MCF 10A (cell line): ENCODE data around the gene DPP6. TPM values are rescaled to one million over a fixed set of nuclear protein-coding genes. Genes with fewer than 3 reads are reported as not detected.

Source experiments
- BruUV-seq: library from RNA; stranded (reverse); fragments of 400-500 nt; replicated peaks from 2 replicates; lab custom pipeline; 2021; lab: Mats Ljungman, UMichigan
- CTCF ChIA-PET: fragments of 300-600 bp; sonication (Branson Sonifier 250); formaldehyde crosslinking; extraction: SDS; loops from one replicate; lab custom pipeline; 2021; ENCODE audit warnings: antibody characterized with exemption, inconsistent platforms; lab: Yijun Ruan, JAX
- POLR2A ChIA-PET: fragments of 300-600, 350-650 bp; sonication (Branson Sonifier 250); formaldehyde crosslinking; extraction: SDS; loops from one replicate; lab custom pipeline; 2020; ENCODE audit warnings: antibody characterized with exemption, inconsistent platforms; lab: Yijun Ruan, JAX
- DNase-seq: peaks from one replicate; pipeline ENCODE4 v3.0.0-alpha.2; 2018; ENCODE audit not compliant: unreplicated experiment
- H3K27ac Mint-ChIP-seq: one replicate; pipeline ENCODE4 v1.8.0; 2022; ENCODE audit warnings: mild to moderate bottlenecking, low read depth, mixed read lengths; ENCODE audit not compliant: unreplicated experiment
- H3K27me3 Mint-ChIP-seq: one replicate; pipeline ENCODE4 v1.8.0; 2022; ENCODE audit warnings: mixed read lengths; ENCODE audit not compliant: insufficient read depth, unreplicated experiment
- H3K36me3 Mint-ChIP-seq: one replicate; pipeline ENCODE4 v1.8.0; 2022; ENCODE audit warnings: mild to moderate bottlenecking, moderate library complexity, mixed read lengths; ENCODE audit not compliant: insufficient read depth, unreplicated experiment
- H3K4me1 Mint-ChIP-seq: one replicate; pipeline ENCODE4 v1.8.0; 2022; ENCODE audit warnings: mixed read lengths; ENCODE audit not compliant: insufficient read depth, unreplicated experiment
- H3K4me3 Mint-ChIP-seq: one replicate; pipeline ENCODE4 v1.8.0; 2022; ENCODE audit warnings: mild to moderate bottlenecking, moderate library complexity, mixed read lengths; ENCODE audit not compliant: unreplicated experiment
- H3K9me3 Mint-ChIP-seq: one replicate; pipeline ENCODE4 v1.8.0; 2022; ENCODE audit warnings: mixed read lengths; ENCODE audit not compliant: unreplicated experiment
- intact Hi-C: fragments of 100-400 bp; cut with micrococcal nuclease; formaldehyde crosslinking; loops from 2 replicates; pipeline ENCODE4 v1.14.1; 2022
- total RNA-seq: library from RNA; stranded (reverse); gene quantifications from 2 replicates; pipeline ENCODE4 v1.2.3, GENCODE V29; 2022
- TF ChIP-seq, protein P1 (sequence below): fragments of 200-600 bp; IDR thresholded peaks from one replicate; pipeline ENCODE4 v1.8.0; 2022; ENCODE audit warnings: antibody characterized with exemption, mild to moderate bottlenecking; ENCODE audit not compliant: unreplicated experiment

The DPP6 gene
- total RNA-seq, 1 experiment from 2014 or later = not detected

DNA sequence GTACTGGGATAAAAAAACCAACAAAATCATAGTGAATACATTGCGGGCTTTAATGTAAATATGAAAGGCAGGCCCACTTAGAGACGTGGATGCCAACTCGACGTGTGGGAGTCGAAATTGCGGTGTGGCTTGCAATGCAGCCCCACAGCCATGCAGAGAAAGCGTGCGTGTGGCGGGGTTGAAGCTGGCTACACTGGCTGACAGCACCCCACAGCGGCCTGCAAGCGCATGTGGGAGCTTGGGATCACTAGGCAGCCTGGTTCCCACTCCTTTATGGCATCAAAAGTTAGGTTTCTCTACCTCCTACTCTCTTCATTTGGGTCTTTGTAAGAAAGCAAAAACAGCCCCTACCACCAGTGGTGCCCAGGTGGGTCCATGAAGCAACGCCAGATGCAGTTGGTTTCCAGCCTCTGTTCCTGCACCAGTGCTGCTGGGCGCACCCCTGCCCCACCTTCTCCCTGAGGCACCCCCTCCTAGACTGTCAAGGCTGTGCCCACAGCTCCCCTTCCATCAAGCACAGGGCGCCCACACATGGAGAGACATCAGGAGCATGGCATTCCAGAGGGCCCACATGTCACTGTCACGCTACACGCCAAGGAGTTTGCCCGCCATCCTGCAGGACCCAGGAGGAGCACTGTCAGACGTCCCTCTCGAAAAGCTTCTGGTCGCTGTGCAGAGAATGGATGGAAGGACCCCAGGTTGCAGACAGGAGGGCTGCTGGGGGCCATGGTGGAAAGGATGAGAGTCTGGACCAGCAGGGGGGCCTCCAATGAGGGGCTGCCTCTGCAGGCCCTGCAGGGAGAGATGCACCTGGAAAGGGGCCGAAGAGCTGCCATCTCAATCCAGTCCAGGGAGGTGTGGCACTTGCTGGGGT lies 807.8 kb downstream of the DPP6 start:
- no TSS peak for BruUV-seq
- CTCF ChIA-PET = no interaction called here
- no peaks in the 10 kb centered on the region for H3K36me3 Mint-ChIP-seq

DNA sequence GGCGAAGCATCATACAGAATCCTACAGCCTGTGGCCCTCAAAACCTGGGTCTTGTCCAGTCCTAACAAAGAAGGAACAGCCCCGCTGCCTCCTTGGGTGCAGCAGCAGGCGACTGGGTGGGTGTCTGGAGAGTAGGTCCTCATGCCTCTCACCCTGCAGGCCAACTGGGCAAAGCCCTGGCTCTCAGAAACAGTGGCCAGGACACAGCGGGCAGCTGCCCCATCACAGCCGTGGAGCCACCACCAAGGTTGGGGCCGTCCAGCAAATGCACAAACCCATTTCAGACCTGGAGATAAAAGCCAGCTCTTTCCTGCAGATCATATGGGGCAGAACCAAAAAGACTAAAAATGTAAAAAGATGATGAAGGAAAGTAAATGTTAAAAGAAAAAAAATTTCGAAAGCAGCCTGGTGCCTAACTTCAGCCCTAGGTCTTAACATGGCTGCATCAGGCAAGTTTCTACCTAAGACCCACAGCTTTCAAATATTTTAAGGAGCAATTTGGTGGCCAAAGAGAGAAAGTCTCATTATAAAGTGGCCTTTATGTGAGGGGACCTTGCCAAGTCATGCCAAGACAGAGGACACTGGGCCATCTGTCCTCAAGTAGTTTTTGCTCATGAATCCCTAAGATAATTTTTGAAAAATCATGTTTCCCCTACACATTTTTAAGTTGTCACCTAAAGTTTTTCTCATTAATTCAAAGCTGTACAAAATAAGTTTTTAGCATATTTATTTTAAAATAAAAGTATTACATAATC lies 808.6 kb downstream of the DPP6 start:
- BruUV-seq = no TSS peak
- no peaks in the 10 kb centered on the region for H3K36me3 Mint-ChIP-seq
- H3K9me3 Mint-ChIP-seq = no peaks in the 10 kb centered on the region
- intact Hi-C loops = no loop called here
- no peaks in the 10 kb centered on the region for H3K4me1 Mint-ChIP-seq
- DNase-seq = no peak
- no peak overlapping the region for H3K27ac Mint-ChIP-seq
- H3K27me3 Mint-ChIP-seq = peaks cover 12% of the 10 kb centered on the region
- CTCF ChIA-PET = no interaction called here
- POLR2A ChIA-PET = no interaction called here
- TF ChIP-seq, protein P1, sequence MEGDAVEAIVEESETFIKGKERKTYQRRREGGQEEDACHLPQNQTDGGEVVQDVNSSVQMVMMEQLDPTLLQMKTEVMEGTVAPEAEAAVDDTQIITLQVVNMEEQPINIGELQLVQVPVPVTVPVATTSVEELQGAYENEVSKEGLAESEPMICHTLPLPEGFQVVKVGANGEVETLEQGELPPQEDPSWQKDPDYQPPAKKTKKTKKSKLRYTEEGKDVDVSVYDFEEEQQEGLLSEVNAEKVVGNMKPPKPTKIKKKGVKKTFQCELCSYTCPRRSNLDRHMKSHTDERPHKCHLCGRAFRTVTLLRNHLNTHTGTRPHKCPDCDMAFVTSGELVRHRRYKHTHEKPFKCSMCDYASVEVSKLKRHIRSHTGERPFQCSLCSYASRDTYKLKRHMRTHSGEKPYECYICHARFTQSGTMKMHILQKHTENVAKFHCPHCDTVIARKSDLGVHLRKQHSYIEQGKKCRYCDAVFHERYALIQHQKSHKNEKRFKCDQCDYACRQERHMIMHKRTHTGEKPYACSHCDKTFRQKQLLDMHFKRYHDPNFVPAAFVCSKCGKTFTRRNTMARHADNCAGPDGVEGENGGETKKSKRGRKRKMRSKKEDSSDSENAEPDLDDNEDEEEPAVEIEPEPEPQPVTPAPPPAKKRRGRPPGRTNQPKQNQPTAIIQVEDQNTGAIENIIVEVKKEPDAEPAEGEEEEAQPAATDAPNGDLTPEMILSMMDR = no peak
- no peak overlapping the region for H3K4me3 Mint-ChIP-seq

More for the DNA sequence above, 807.8 kb downstream of the DPP6 start:
- POLR2A ChIA-PET = no interaction called here
- DNase-seq = no peak
- intact Hi-C loops = no loop called here
- Mint-ChIP-seq H3K9me3 (no peaks in the 10 kb centered on the region), H3K27me3 (peaks cover 5% of the 10 kb centered on the region), H3K4me3 (no peak overlapping the region), H3K27ac (no peak overlapping the region), H3K4me1 (no peaks in the 10 kb centered on the region)
- TF ChIP-seq, protein P1 = no peak

DNA sequence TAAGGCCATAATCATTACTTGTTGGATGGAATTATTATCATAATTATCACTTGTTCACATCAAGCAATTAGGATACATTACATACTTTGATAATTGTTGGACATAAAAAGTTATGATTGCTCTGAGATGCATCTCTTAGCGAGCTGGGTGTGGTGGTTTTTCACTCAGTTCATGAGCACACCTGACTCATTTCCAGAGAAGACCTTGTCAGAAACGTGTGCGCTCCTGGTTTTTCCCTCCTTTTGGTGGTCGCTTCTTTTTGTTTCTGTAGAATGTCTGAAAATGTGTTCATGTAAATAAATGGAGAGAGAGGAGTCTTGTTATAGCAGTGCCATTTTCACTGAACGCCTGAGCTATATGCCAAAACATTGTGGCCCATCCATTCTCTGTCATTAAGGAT lies 809.4 kb downstream of the DPP6 start:
- H3K9me3 Mint-ChIP-seq = no peaks in the 10 kb centered on the region
- TF ChIP-seq, protein P1 = no peak

DNA sequence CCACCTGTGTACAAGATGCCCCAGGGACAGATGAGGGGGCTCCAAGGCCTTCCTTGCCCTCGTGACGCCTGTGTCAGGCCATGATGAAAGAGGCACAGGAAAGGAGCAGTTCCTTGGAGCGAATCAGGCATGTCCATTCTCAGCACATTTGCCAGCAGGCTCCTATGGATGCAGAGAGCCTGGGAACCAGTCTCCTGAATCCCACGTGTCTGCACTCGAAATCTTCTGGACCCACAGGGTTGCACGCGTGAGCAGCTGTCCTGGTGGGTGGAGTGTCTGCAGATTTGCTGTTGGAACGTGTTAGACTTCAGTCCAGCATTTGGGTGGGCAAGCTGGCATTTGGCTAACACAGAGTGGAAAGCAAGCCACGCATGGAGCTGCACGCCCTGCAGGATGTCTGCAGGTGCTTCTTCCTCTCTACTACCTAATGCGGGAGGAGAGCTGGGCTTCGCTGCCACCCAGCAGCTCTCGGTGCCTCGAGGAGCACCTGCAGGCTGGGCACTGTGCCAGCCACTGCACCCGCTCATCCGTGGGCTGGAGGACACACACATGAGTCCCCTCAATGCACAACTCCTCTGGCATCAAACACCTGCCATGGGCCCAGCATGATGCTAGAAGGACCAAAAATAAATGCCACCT lies 810.1 kb downstream of the DPP6 start:
- DNase-seq = no peak
- Mint-ChIP-seq H3K27me3 (peaks cover 12% of the 10 kb centered on the region), H3K4me1 (no peaks in the 10 kb centered on the region), H3K9me3 (no peaks in the 10 kb centered on the region), H3K36me3 (no peaks in the 10 kb centered on the region), H3K4me3 (no peak overlapping the region), H3K27ac (no peak overlapping the region)
- intact Hi-C loops = no loop called here
- ChIA-PET CTCF (no interaction called here), POLR2A (no interaction called here)
- TF ChIP-seq, protein P1 = no peak
- BruUV-seq = no TSS peak

More for the DNA sequence above, 809.4 kb downstream of the DPP6 start:
- DNase-seq = no peak
- CTCF ChIA-PET = no interaction called here
- POLR2A ChIA-PET = no interaction called here
- H3K36me3 Mint-ChIP-seq = no peaks in the 10 kb centered on the region
- peaks cover 12% of the 10 kb centered on the region for H3K27me3 Mint-ChIP-seq
- no TSS peak for BruUV-seq
- H3K4me3 Mint-ChIP-seq = no peak overlapping the region
- H3K4me1 Mint-ChIP-seq = no peaks in the 10 kb centered on the region
- H3K27ac Mint-ChIP-seq = no peak overlapping the region
- intact Hi-C loops = no loop called here
